Astrocyte of the cerebellum (primary cell): Measurements from ENCODE around the gene FIGN.
A peak's percentile ranks its signal among the peaks of the same experiment; 100 is the strongest.

Experiments used
- DNase-seq: peaks from one replicate; pipeline ENCODE4 v3.0.0-alpha.2; 2011; ENCODE audit warnings: low read depth
- H3K4me3 ChIP-seq: 2 replicates; pipeline ENCODE4 v1.5.1; 2011; ENCODE audit warnings: mild to moderate bottlenecking, low read depth, low read length, moderate library complexity
- CTCF ChIP-seq: IDR thresholded peaks from 2 replicates; pipeline ENCODE4 v1.5.1; 2012; ENCODE audit warnings: low read length, low read depth, moderate library complexity, mild to moderate bottlenecking; ENCODE audit errors: missing control alignments
- in situ Hi-C: cut with HindIII; loops from 2 replicates; pipeline ENCODE4 v1.10.0; 2017; ENCODE audit warnings: low sequenced_read_pairs

Gene FIGN

GRCh38 chr2:163682695-163683094, 53.1 kb downstream of the FIGN start:
- H3K4me3 ChIP-seq, result no peak overlapping the region
- TF ChIP-seq CTCF, result peak; percentile 23
- no peak for DNase-seq
- in situ Hi-C loops, result no loop called here

GRCh38 chr2:163681745-163682144, 54.1 kb downstream of the FIGN start:
- TF ChIP-seq CTCF, result no peak
- DNase-seq, result peak; percentile 65
- H3K4me3 ChIP-seq, result no peak overlapping the region
- in situ Hi-C loops, result no loop called here

- in situ Hi-C loops, result no loop called here
- H3K4me3 ChIP-seq, result no peak overlapping the region
Measured at GRCh38 chr2:163675388-163675787, 60.4 kb downstream of the FIGN start.

GRCh38 chr2:163673522-163673921, 62.3 kb downstream of the FIGN start:
- no peak overlapping the region for H3K4me3 ChIP-seq
- TF ChIP-seq CTCF, result no peak
- no peak for DNase-seq
- in situ Hi-C loops, result no loop called here

More at GRCh38 chr2:163675388-163675787, 60.4 kb downstream of the FIGN start:
- DNase-seq, result no peak
- no peak for TF ChIP-seq CTCF

- TF ChIP-seq CTCF, result no peak
- no peak for DNase-seq
- in situ Hi-C loops, result no loop called here
- no peak overlapping the region for H3K4me3 ChIP-seq
Measured at GRCh38 chr2:163670929-163671328, 64.9 kb downstream of the FIGN start.

- in situ Hi-C loops, result no loop called here
Measured at GRCh38 chr2:163669506-163669905, 66.3 kb downstream of the FIGN start.

More at GRCh38 chr2:163669506-163669905, 66.3 kb downstream of the FIGN start:
- H3K4me3 ChIP-seq, result no peak overlapping the region
- no peak for TF ChIP-seq CTCF
- DNase-seq, result no peak
